SK-N-SH (cell line): ENCODE data around the gene DGKI. TPM values are rescaled to one million over a fixed set of nuclear protein-coding genes. Genes with fewer than 3 reads are reported as not detected.

Experiments
- CTCF ChIA-PET: fragments of 300-600, 350-600 bp; formaldehyde crosslinking; extraction: SDS; loops from one replicate; lab custom pipeline; 2021; lab: Yijun Ruan, JAX
- POLR2A ChIA-PET: fragments of 350-600 bp; sonication (Branson Sonifier 250); formaldehyde crosslinking; extraction: SDS; loops from one replicate; lab custom pipeline; 2020; ENCODE audit warnings: antibody characterized with exemption, inconsistent platforms; lab: Yijun Ruan, JAX
- DNase-seq: peaks from one replicate; pipeline ENCODE4 v3.0.0; 2012
- H2AFZ ChIP-seq: fragments of 200-600 bp; sonication (generic); 2 replicates; pipeline ENCODE4 v1.8.1; 2016; ENCODE audit warnings: antibody characterized with exemption, mild to moderate bottlenecking, low read depth
- H3F3A ChIP-seq: fragments of 200-600 bp; sonication (generic); replicated peaks from 2 replicates; pipeline ENCODE3; 2016; ENCODE audit warnings: antibody characterized with exemption, mild to moderate bottlenecking; ENCODE audit not compliant: insufficient read depth
- H3K27ac ChIP-seq, 2 experiments: fragments of 200-500 bp in 1 of 2; fragments of 200-600 bp in 1 of 2; sonication (Bioruptor generic) in 1 of 2; sonication (generic), shearing (Covaris generic) in 1 of 2; 2 replicates each; pipeline versions ENCODE4 v1.5.1 to v1.6.1; 2014 to 2016; ENCODE audit warnings: low read depth in 2 of 2, inconsistent platforms in 1 of 2, low read length in 1 of 2, mild to moderate bottlenecking in 1 of 2, mixed read lengths in 1 of 2
- H3K27me3 ChIP-seq: fragments of 200-600 bp; sonication (generic), shearing (Covaris generic); 2 replicates; pipeline ENCODE4 v1.6.1; 2016; ENCODE audit warnings: mixed run types; ENCODE audit not compliant: insufficient read depth
- H3K36me3 ChIP-seq, 2 experiments: fragments of 200-500 bp in 1 of 2; fragments of 200-600 bp in 1 of 2; sonication (Bioruptor generic) in 1 of 2; sonication (generic) in 1 of 2; replicated peaks in 1 of 2; 2 replicates each; pipeline versions ENCODE3 to v1.5.1; 2014 to 2016; ENCODE audit warnings: low read length in 1 of 2, mild to moderate bottlenecking in 1 of 2; ENCODE audit not compliant: insufficient read depth in 2 of 2, control insufficient read depth in 1 of 2
- H3K4me1 ChIP-seq, 2 experiments: fragments of 200-500 bp in 1 of 2; fragments of 200-600 bp in 1 of 2; sonication (Bioruptor generic) in 1 of 2; sonication (generic), shearing (Covaris generic) in 1 of 2; 2 replicates each; pipeline versions ENCODE4 v1.5.1 to v1.6.1; 2014 to 2016; ENCODE audit warnings: low read depth in 1 of 2, low read length in 1 of 2, mixed run types in 1 of 2; ENCODE audit not compliant: insufficient read depth in 2 of 2, control insufficient read depth in 1 of 2
- H3K4me2 ChIP-seq: fragments of 200-600 bp; sonication (generic), shearing (Covaris generic); 2 replicates; pipeline ENCODE4 v1.6.1; 2017; ENCODE audit warnings: mixed run types
- H3K4me3 ChIP-seq, 2 experiments: fragments of 200-500 bp in 1 of 2; fragments of 200-600 bp in 1 of 2; sonication (Bioruptor generic) in 1 of 2; sonication (generic), shearing (Covaris generic) in 1 of 2; 2 replicates each; pipeline versions ENCODE4 v1.5.1 to v1.8.1; 2014 to 2016; ENCODE audit warnings: low read depth in 2 of 2, inconsistent platforms in 1 of 2, low read length in 1 of 2, mild to moderate bottlenecking in 1 of 2, mixed read lengths in 1 of 2, moderate library complexity in 1 of 2
- H3K79me2 ChIP-seq: fragments of 200-600 bp; sonication (generic); 2 replicates; pipeline ENCODE4 v1.8.1; 2017; ENCODE audit warnings: mild to moderate bottlenecking; ENCODE audit not compliant: insufficient read depth
- H3K9ac ChIP-seq: fragments of 200-600 bp; sonication (generic); 2 replicates; pipeline ENCODE4 v1.6.1; 2017; ENCODE audit warnings: mixed run types
- H3K9me2 ChIP-seq: fragments of 200-600 bp; sonication (generic); 2 replicates; pipeline ENCODE4 v1.6.1; 2017; ENCODE audit warnings: mixed run types
- H3K9me3 ChIP-seq: fragments of 200-600 bp; sonication (generic); 2 replicates; pipeline ENCODE4 v1.6.1; 2017; ENCODE audit warnings: mixed run types, mild to moderate bottlenecking, moderate library complexity
- H4K20me1 ChIP-seq: fragments of 200-600 bp; sonication (generic); 2 replicates; pipeline ENCODE4 v1.6.1; 2017; ENCODE audit warnings: mild to moderate bottlenecking, mixed run types; ENCODE audit not compliant: insufficient read depth
- CTCF ChIP-seq: fragments of 200-600 bp; sonication (generic); IDR thresholded peaks from 2 replicates; pipeline ENCODE4 v1.6.1; 2017; ENCODE audit warnings: antibody characterized with exemption, mild to moderate bottlenecking, moderate library complexity
- ELF1 ChIP-seq: IDR thresholded peaks from 2 replicates; pipeline ENCODE4 v1.4.0; 2012
- EP300 ChIP-seq, 2 experiments: IDR thresholded peaks; 2 replicates each; pipeline versions ENCODE4 v1.4.0 to v1.6.1; 2012; ENCODE audit warnings: borderline replicate concordance in 1 of 2, low read depth in 1 of 2, low read length in 1 of 2
- EZH2phosphoT487 ChIP-seq: fragments of 200-600 bp; sonication (generic); IDR thresholded peaks from 2 replicates; pipeline ENCODE4 v1.6.1; 2017; ENCODE audit warnings: low read depth, mixed run types, mild to moderate bottlenecking, antibody characterized with exemption, moderate library complexity, borderline replicate concordance
- GABPA ChIP-seq: IDR thresholded peaks from 2 replicates; pipeline ENCODE4 v1.4.0; 2012; ENCODE audit warnings: low read depth, mild to moderate bottlenecking
- GATA2 ChIP-seq: sonication (generic); formaldehyde crosslinking; IDR thresholded peaks from 2 replicates; pipeline ENCODE4 v1.5.0; 2020; ENCODE audit warnings: mild to moderate bottlenecking, missing genetic modification reagents
- IRF3 ChIP-seq: fragments of 150-350 bp; IDR thresholded peaks from 2 replicates; pipeline ENCODE4 v1.6.1; 2016; ENCODE audit warnings: mild to moderate bottlenecking, low read depth, low read length
- JUND ChIP-seq: IDR thresholded peaks from 2 replicates; pipeline ENCODE4 v1.4.0; 2012
- MAX ChIP-seq: IDR thresholded peaks from 2 replicates; pipeline ENCODE4 v1.4.0; 2012; ENCODE audit warnings: low read depth
- NFIC ChIP-seq: IDR thresholded peaks from 2 replicates; pipeline ENCODE4 v1.4.0; 2012; ENCODE audit warnings: borderline replicate concordance
- PBX3 ChIP-seq: IDR thresholded peaks from 2 replicates; pipeline ENCODE4; 2012
- POLR2AphosphoS5 ChIP-seq: IDR thresholded peaks from 2 replicates; pipeline ENCODE4 v1.6.1; 2012; ENCODE audit warnings: low read depth, low read length
- RXRA ChIP-seq: IDR thresholded peaks from 2 replicates; pipeline ENCODE4 v1.4.0; 2012; ENCODE audit warnings: low read depth, mild to moderate bottlenecking, borderline replicate concordance
- SIN3A ChIP-seq: IDR thresholded peaks from 2 replicates; pipeline ENCODE4 v1.6.1; 2012; ENCODE audit warnings: low read depth, mild to moderate bottlenecking, low read length, moderate library complexity, borderline replicate concordance
- SMC3 ChIP-seq: IDR thresholded peaks from 2 replicates; pipeline ENCODE4 v1.6.1; 2012; ENCODE audit warnings: low read depth, low read length, improper control_type of control experiment
- TCF12 ChIP-seq: IDR thresholded peaks from 2 replicates; pipeline ENCODE4 v1.4.0; 2012
- USF2 ChIP-seq: fragments of 150-350 bp; IDR thresholded peaks from 2 replicates; pipeline ENCODE4 v1.6.1; 2017; ENCODE audit warnings: antibody characterized with exemption, low read length, low read depth, borderline replicate concordance
- ZBTB33 ChIP-seq: IDR thresholded peaks from 2 replicates; pipeline ENCODE4 v1.4.0; 2012; ENCODE audit warnings: low read depth, borderline replicate concordance
- WGBS: methylation state at CpG from one replicate; pipeline ENCODE4 v1.1.6; 2017; ENCODE audit warnings: low lambda C conversion rate; 5-methylcytosine and 5-hydroxymethylcytosine counted together
- polyA plus RNA-seq, 3 experiments: library from polyadenylated mRNA; depleted of rRNA; stranded (reverse); fragments of >200 nt; gene quantifications; 2 replicates each; pipeline ENCODE4 v1.2.3, GENCODE V29; 2012

Gene DGKI
- polyA plus RNA-seq, 1 of the 3 experiments (the other 2 are of a cell fraction): 1.3 TPM

GRCh38 chr7:137655804-137656203 is 191.0 kb downstream of the DGKI start:
- Histone ChIP-seq H3K79me2 (no peaks in the 10 kb centered on the region), H3K36me3 (peaks cover 0 to 7% of the 10 kb centered on the region in 2 experiments), H3F3A (peaks cover 9% of the 10 kb centered on the region), H3K4me2 (peak overlapping the region; percentile 12; the same call in 1 of the 2 replicates), H3K27ac (peak overlapping the region in 1 of 2 experiments; percentile 55; a peak in 2 of 4 replicates), H3K9ac (peak overlapping the region; percentile 26; the same call in 1 of the 2 replicates), H2AFZ (peak overlapping the region; percentile 81), H3K4me3 (no peak overlapping the region), H4K20me1 (no peaks in the 10 kb centered on the region), H3K9me2 (no peaks in the 10 kb centered on the region), H3K4me1 (peaks cover 26 to 27% of the 10 kb centered on the region in 2 experiments), H3K9me3 (no peaks in the 10 kb centered on the region), H3K27me3 (no peaks in the 10 kb centered on the region)
- CTCF ChIA-PET: interaction anchor here (0.7 to 12.7 kb wide), 76 partner anchors 9 to 698 kb away, joined by 3 to 178 read pairs (median 6); partner anchors contain the start of genes CREB3L2 and DGKI
- DNase-seq: no peak
- 77% methylated on average over 6 of the region's 6 CpGs for WGBS
- POLR2A ChIA-PET: interaction anchor here (2.2 kb wide), 1 partner anchor 191 kb away, joined by 14 read pairs; the partner anchor contains the start of gene DGKI
- TF ChIP-seq PBX3: no peak
- no peak for TF ChIP-seq EZH2phosphoT487
- TF ChIP-seq TCF12: no peak
- TF ChIP-seq ZBTB33: no peak
- TF ChIP-seq POLR2AphosphoS5: no peak
- no peak for TF ChIP-seq EP300 (IDR thresholded peaks at IDR 0.05; ENCODE audit: borderline replicate concordance in 1 of 2, low read depth in 1 of 2, low read length in 1 of 2)
- TF ChIP-seq MAX: no peak

GRCh38 chr7:137652721-137653120 is 194.1 kb downstream of the DGKI start:
- Histone ChIP-seq H4K20me1 (no peaks in the 10 kb centered on the region), H3K36me3 (peaks cover 0 to 7% of the 10 kb centered on the region in 2 experiments), H3K27me3 (no peaks in the 10 kb centered on the region), H3K4me1 (peaks cover 16 to 18% of the 10 kb centered on the region in 2 experiments), H3F3A (peaks cover 9% of the 10 kb centered on the region), H2AFZ (no peak overlapping the region), H3K4me2 (no peak overlapping the region), H3K9me2 (no peaks in the 10 kb centered on the region), H3K79me2 (no peaks in the 10 kb centered on the region), H3K9ac (no peak overlapping the region), H3K4me3 (no peak overlapping the region), H3K9me3 (no peaks in the 10 kb centered on the region), H3K27ac (no peak overlapping the region)
- POLR2A ChIA-PET: no interaction called here
- CTCF ChIA-PET: interaction anchor here (1.5 to 12.7 kb wide), 4 partner anchors 11 to 250 kb away, joined by 4 to 178 read pairs (median 71); no protein-coding TSS in a partner anchor
- DNase-seq: no peak
- 39% methylated on average over 1 of the region's 1 CpG for WGBS
- TF ChIP-seq NFIC: no peak
- no peak for TF ChIP-seq MAX
- no peak for TF ChIP-seq RXRA
- no peak for TF ChIP-seq SMC3
- no peak for TF ChIP-seq GATA2
- no peak for TF ChIP-seq SIN3A
- no peak for TF ChIP-seq ELF1
- no peak for TF ChIP-seq USF2
- TF ChIP-seq EZH2phosphoT487: no peak
- TF ChIP-seq IRF3: no peak
- no peak for TF ChIP-seq JUND
- no peak for TF ChIP-seq CTCF
- TF ChIP-seq PBX3: no peak
- TF ChIP-seq GABPA: no peak
